GM10266 (cell line): ENCODE data around the gene COMT.
A peak's percentile ranks its signal among the peaks of the same experiment; 100 is the strongest.

Experiments used
- DNase-seq: peaks from one replicate; pipeline ENCODE4 v3.0.0; 2012; ENCODE audit errors: extremely low spot score
- CTCF ChIP-seq: IDR thresholded peaks from 2 replicates; pipeline ENCODE4 v1.5.1; 2012; ENCODE audit warnings: mild to moderate bottlenecking, low read depth; ENCODE audit not compliant: control insufficient read depth, insufficient read depth; ENCODE audit errors: missing control alignments

The COMT gene

GRCh38 chr22:19943082-19944026, 1.8 kb downstream of the COMT start:
- peak; percentile 21 for DNase-seq
- no peak for TF ChIP-seq CTCF

- TF ChIP-seq CTCF, result no peak
Observed at GRCh38 chr22:19948057-19948760, 6.6 kb downstream of the COMT start.

GRCh38 chr22:19951346-19951745, 9.8 kb downstream of the COMT start:
- TF ChIP-seq CTCF, result no peak
- no peak for DNase-seq

More at GRCh38 chr22:19948057-19948760, 6.6 kb downstream of the COMT start:
- DNase-seq, result no peak

- TF ChIP-seq CTCF, result no peak
- DNase-seq, result no peak
Observed at GRCh38 chr22:19955241-19956128, 13.9 kb downstream of the COMT start.

- no peak for TF ChIP-seq CTCF
- no peak for DNase-seq
Observed at GRCh38 chr22:19957445-19957844, 15.9 kb downstream of the COMT start.

GRCh38 chr22:19958083-19959042, 16.8 kb downstream of the COMT start:
- TF ChIP-seq CTCF, result no peak
- DNase-seq, result no peak
